Mucosa of stomach (tissue), 1 donor: ENCODE results near the gene JMJD7.

Experiments
- H3K27me3 ChIP-seq: one replicate; pipeline ENCODE4 v1.7.0; 2013; ENCODE audit warnings: mild to moderate bottlenecking, low read length; ENCODE audit not compliant: control insufficient read depth, insufficient read depth
- H3K36me3 ChIP-seq: one replicate; pipeline ENCODE4 v1.7.0; 2013; ENCODE audit warnings: low read length; ENCODE audit not compliant: control insufficient read depth, insufficient read depth
- H3K4me1 ChIP-seq: one replicate; pipeline ENCODE4 v1.7.0; 2013; ENCODE audit warnings: mild to moderate bottlenecking, low read length; ENCODE audit not compliant: control insufficient read depth, insufficient read depth
- H3K4me3 ChIP-seq: one replicate; pipeline ENCODE4 v1.7.0; 2013; ENCODE audit warnings: low read length
- H3K9ac ChIP-seq: one replicate; pipeline ENCODE4 v1.7.0; 2013; ENCODE audit warnings: mild to moderate bottlenecking, low read length, moderate library complexity
- H3K9me3 ChIP-seq: one replicate; pipeline ENCODE4 v1.7.0; 2013; ENCODE audit warnings: mild to moderate bottlenecking, low read length, moderate library complexity; ENCODE audit not compliant: control insufficient read depth
- donor health status: Pancreatic carcinoma.

Gene JMJD7

GRCh38 chr15:41876689-41877088, 48.8 kb downstream of the JMJD7 start:
- H3K4me3 ChIP-seq: no peak overlapping the region
- H3K4me1 ChIP-seq: peaks cover 3% of the 10 kb centered on the region

GRCh38 chr15:41877631-41878354, 49.9 kb downstream of the JMJD7 start:
- Histone ChIP-seq H3K27me3 (peaks cover 28% of the 10 kb centered on the region), H3K4me1 (peaks cover 11% of the 10 kb centered on the region), H3K9ac (no peak overlapping the region), H3K36me3 (no peaks in the 10 kb centered on the region), H3K9me3 (no peaks in the 10 kb centered on the region), H3K4me3 (no peak overlapping the region)

More at GRCh38 chr15:41876689-41877088, 48.8 kb downstream of the JMJD7 start:
- Histone ChIP-seq H3K36me3 (no peaks in the 10 kb centered on the region), H3K27me3 (peaks cover 21% of the 10 kb centered on the region), H3K9ac (no peak overlapping the region), H3K9me3 (no peaks in the 10 kb centered on the region)

- no peak overlapping the region for H3K9ac ChIP-seq
- no peaks in the 10 kb centered on the region for H3K9me3 ChIP-seq
- peaks cover 12% of the 10 kb centered on the region for H3K4me1 ChIP-seq
- no peaks in the 10 kb centered on the region for H3K36me3 ChIP-seq
- H3K27me3 ChIP-seq: peaks cover 33% of the 10 kb centered on the region
- no peak overlapping the region for H3K4me3 ChIP-seq
Observed at GRCh38 chr15:41878355-41878699, 50.4 kb downstream of the JMJD7 start.

- Histone ChIP-seq H3K4me1 (peaks cover 12% of the 10 kb centered on the region), H3K27me3 (peaks cover 36% of the 10 kb centered on the region), H3K4me3 (no peak overlapping the region)
Observed at GRCh38 chr15:41879321-41879845, 51.5 kb downstream of the JMJD7 start.

GRCh38 chr15:41880156-41880877, 52.4 kb downstream of the JMJD7 start:
- Histone ChIP-seq H3K4me1 (peaks cover 12% of the 10 kb centered on the region), H3K27me3 (peaks cover 36% of the 10 kb centered on the region), H3K9me3 (no peaks in the 10 kb centered on the region), H3K9ac (no peak overlapping the region), H3K36me3 (no peaks in the 10 kb centered on the region), H3K4me3 (no peak overlapping the region)

More at GRCh38 chr15:41879321-41879845, 51.5 kb downstream of the JMJD7 start:
- Histone ChIP-seq H3K9me3 (no peaks in the 10 kb centered on the region), H3K9ac (no peak overlapping the region), H3K36me3 (no peaks in the 10 kb centered on the region)

- no peaks in the 10 kb centered on the region for H3K36me3 ChIP-seq
- H3K27me3 ChIP-seq: peaks cover 36% of the 10 kb centered on the region
- H3K4me3 ChIP-seq: no peak overlapping the region
- H3K4me1 ChIP-seq: peaks cover 12% of the 10 kb centered on the region
- H3K9ac ChIP-seq: no peak overlapping the region
- no peaks in the 10 kb centered on the region for H3K9me3 ChIP-seq
Observed at GRCh38 chr15:41881086-41881485, 53.2 kb downstream of the JMJD7 start.

- no peaks in the 10 kb centered on the region for H3K36me3 ChIP-seq
- H3K27me3 ChIP-seq: peaks cover 36% of the 10 kb centered on the region
- H3K9me3 ChIP-seq: no peaks in the 10 kb centered on the region
- H3K4me1 ChIP-seq: peaks cover 12% of the 10 kb centered on the region
- H3K4me3 ChIP-seq: no peak overlapping the region
- no peak overlapping the region for H3K9ac ChIP-seq
Observed at GRCh38 chr15:41881550-41881919, 53.6 kb downstream of the JMJD7 start.

- Histone ChIP-seq H3K36me3 (no peaks in the 10 kb centered on the region), H3K9ac (no peak overlapping the region), H3K9me3 (no peaks in the 10 kb centered on the region), H3K4me3 (no peak overlapping the region), H3K27me3 (peaks cover 36% of the 10 kb centered on the region), H3K4me1 (peaks cover 12% of the 10 kb centered on the region)
Observed at GRCh38 chr15:41881920-41882688, 54.2 kb downstream of the JMJD7 start.

- no peaks in the 10 kb centered on the region for H3K9me3 ChIP-seq
- H3K4me3 ChIP-seq: no peak overlapping the region
- H3K36me3 ChIP-seq: no peaks in the 10 kb centered on the region
- H3K9ac ChIP-seq: no peak overlapping the region
- peaks cover 36% of the 10 kb centered on the region for H3K27me3 ChIP-seq
- H3K4me1 ChIP-seq: peaks cover 12% of the 10 kb centered on the region
Observed at GRCh38 chr15:41882689-41883483, 55.0 kb downstream of the JMJD7 start.

GRCh38 chr15:41883484-41883825, 55.6 kb downstream of the JMJD7 start:
- H3K4me1 ChIP-seq: peaks cover 12% of the 10 kb centered on the region
- H3K27me3 ChIP-seq: peaks cover 36% of the 10 kb centered on the region
- no peak overlapping the region for H3K9ac ChIP-seq
- no peaks in the 10 kb centered on the region for H3K36me3 ChIP-seq
- H3K9me3 ChIP-seq: no peaks in the 10 kb centered on the region
- no peak overlapping the region for H3K4me3 ChIP-seq

GRCh38 chr15:41884458-41884857, 56.6 kb downstream of the JMJD7 start:
- no peaks in the 10 kb centered on the region for H3K36me3 ChIP-seq
- H3K9me3 ChIP-seq: no peaks in the 10 kb centered on the region
- H3K9ac ChIP-seq: no peak overlapping the region
- no peak overlapping the region for H3K4me3 ChIP-seq
- peaks cover 12% of the 10 kb centered on the region for H3K4me1 ChIP-seq
- peaks cover 33% of the 10 kb centered on the region for H3K27me3 ChIP-seq
